B cell (primary cell): ENCODE data around the gene TMEM221. TPM values are rescaled to one million over a fixed set of nuclear protein-coding genes. Genes with fewer than 3 reads are reported as not detected.
A peak's percentile ranks its signal among the peaks of the same experiment; 100 is the strongest.

Experiments
- ATAC-seq: fragments of 200-7000 bp; cut with Tn5 transposase; one replicate; pipeline ENCODE4 v1.10.0; 2021; ENCODE audit warnings: low read depth, mild to moderate bottlenecking, moderate number of reproducible peaks, moderate library complexity
- CTCF ChIA-PET: fragments of 350-600 bp; sonication (Branson Sonifier 250); formaldehyde crosslinking; loops from one replicate; lab custom pipeline; 2021; ENCODE audit warnings: antibody characterized with exemption, inconsistent platforms; lab: Charles Lee
- POLR2A ChIA-PET: fragments of 350-600 bp; sonication (Branson Sonifier 250); formaldehyde crosslinking; loops from one replicate; lab custom pipeline; 2021; ENCODE audit warnings: antibody characterized with exemption; lab: Charles Lee
- DNase-seq: peaks from one replicate; pipeline ENCODE4 v3.0.0; 2013
- H2AFZ ChIP-seq: 2 replicates; pipeline ENCODE4 v1.6.1; 2012; ENCODE audit warnings: mild to moderate bottlenecking, low read depth, low read length; ENCODE audit not compliant: insufficient read depth, poor library complexity, severe bottlenecking
- H3K27ac ChIP-seq, 2 donors: 1 replicate in 1 of 2; 2 replicates in 1 of 2; pipeline ENCODE4 v1.5.1; 2012 to 2013; ENCODE audit warnings: low read length in 2 of 2, mild to moderate bottlenecking in 2 of 2, moderate library complexity in 1 of 2
- H3K27me3 ChIP-seq, 4 experiments: fragments of 200-600 bp in 1 of 4; sonication (generic) in 1 of 4; replicated peaks in 1 of 4; 1 replicate in 2 of 4; 2 replicates in 2 of 4; pipeline versions ENCODE4 v1.6.1 to v1.7.0; 2013 to 2016; ENCODE audit warnings: low read length in 3 of 4, mild to moderate bottlenecking in 2 of 4, mixed read lengths in 1 of 4, moderate library complexity in 1 of 4; ENCODE audit not compliant: insufficient read depth in 4 of 4, control insufficient read depth in 3 of 4; ENCODE audit errors: control extremely low read depth in 1 of 4
- H3K36me3 ChIP-seq, 2 experiments: replicated peaks in 1 of 2; 1 replicate in 1 of 2; 2 replicates in 1 of 2; pipeline versions ENCODE4 v1.6.1 to v1.7.1; 2013; ENCODE audit warnings: low read length in 1 of 2; ENCODE audit not compliant: insufficient read depth in 2 of 2, control insufficient read depth in 1 of 2; ENCODE audit errors: control extremely low read depth in 1 of 2, extremely low read depth in 1 of 2
- H3K4me1 ChIP-seq, 2 donors: fragments of 200-600 bp in 1 of 2; sonication (generic) in 1 of 2; 1 replicate in 1 of 2; 2 replicates in 1 of 2; pipeline versions ENCODE4 v1.5.1 to v1.6.1; 2013 to 2017; ENCODE audit warnings: low read length in 2 of 2; ENCODE audit not compliant: control insufficient read depth in 2 of 2, insufficient read depth in 2 of 2
- H3K4me2 ChIP-seq: replicated peaks from 2 replicates; pipeline ENCODE3; 2012; ENCODE audit warnings: mild to moderate bottlenecking, low read depth, low read length; ENCODE audit not compliant: poor library complexity, severe bottlenecking
- H3K4me3 ChIP-seq, 5 experiments: fragments of 200-600 bp in 1 of 5; sonication (generic) in 1 of 5; 1 replicate in 3 of 5; 2 replicates in 2 of 5; pipeline versions ENCODE4 v1.5.1 to v1.7.0; 2011 to 2016; ENCODE audit warnings: low read length in 4 of 5, mild to moderate bottlenecking in 4 of 5, low read depth in 2 of 5, control low read depth in 1 of 5, moderate library complexity in 1 of 5; ENCODE audit not compliant: insufficient read depth in 1 of 5; ENCODE audit errors: control extremely low read depth in 1 of 5, extremely low read depth in 1 of 5
- H3K79me2 ChIP-seq: fragments of 200-600 bp; sonication (generic); one replicate; pipeline ENCODE4 v1.6.0; 2016; ENCODE audit warnings: low read length; ENCODE audit not compliant: control insufficient read depth, insufficient read depth
- H3K9ac ChIP-seq: fragments of 200-600 bp; sonication (generic); 2 replicates; pipeline ENCODE4 v1.6.1; 2017; ENCODE audit warnings: mild to moderate bottlenecking, low read length, moderate library complexity
- H3K9me3 ChIP-seq, 3 donors: one replicate each; pipeline versions ENCODE4 v1.6.1 to v1.7.1; 2013; ENCODE audit warnings: low read length in 2 of 3; ENCODE audit not compliant: control insufficient read depth in 2 of 3, insufficient read depth in 1 of 3; ENCODE audit errors: control extremely low read depth in 1 of 3
- H4K20me1 ChIP-seq: 2 replicates; pipeline ENCODE4 v1.6.0; 2012; ENCODE audit warnings: mild to moderate bottlenecking, low read length; ENCODE audit not compliant: insufficient read depth, control insufficient read depth, poor library complexity, severe bottlenecking
- H3K27ac Mint-ChIP-seq: one replicate; pipeline ENCODE4 v1.8.0; 2021; ENCODE audit warnings: mixed read lengths
- H3K27me3 Mint-ChIP-seq: one replicate; pipeline ENCODE4 v1.8.0; 2021; ENCODE audit warnings: mixed read lengths
- H3K4me1 Mint-ChIP-seq: one replicate; pipeline ENCODE4 v1.8.0; 2021; ENCODE audit warnings: mixed read lengths
- H3K4me3 Mint-ChIP-seq: one replicate; pipeline ENCODE4 v1.8.0; 2021; ENCODE audit warnings: mixed read lengths
- H3K9me3 Mint-ChIP-seq: one replicate; pipeline ENCODE4 v1.8.0; 2022; ENCODE audit warnings: mixed read lengths; ENCODE audit not compliant: insufficient read depth
- CTCF ChIP-seq: fragments of 200-600 bp; IDR thresholded peaks from one replicate; pipeline ENCODE4 v1.8.0; 2022; ENCODE audit warnings: antibody characterized with exemption, mild to moderate bottlenecking
- EZH2 ChIP-seq: IDR thresholded peaks from 2 replicates; pipeline ENCODE4 v1.6.1; 2012; ENCODE audit warnings: borderline replicate concordance, low read depth, mild to moderate bottlenecking, moderate library complexity, low read length; ENCODE audit not compliant: insufficient read depth, poor library complexity, severe bottlenecking
- WGBS: methylation state at CpG from one replicate; pipeline ENCODE4 v1.1.5; 2013; ENCODE audit warnings: missing lambda C conversion rate; ENCODE audit not compliant: insufficient coverage; 5-methylcytosine and 5-hydroxymethylcytosine counted together
- intact Hi-C: fragments of 100-400 bp; cut with micrococcal nuclease; formaldehyde crosslinking; loops from one replicate; pipeline ENCODE4 v1.10.0; 2022
- polyA plus RNA-seq: library from polyadenylated mRNA; depleted of rRNA; stranded (reverse); fragments of >200 nt; gene quantifications from 2 replicates; pipeline ENCODE4 v1.2.3, GENCODE V29; 2012
- total RNA-seq, 2 donors: library from RNA; stranded (reverse); fragments of 120-200 nt in 1 of 2; gene quantifications; 1 replicate in 1 of 2; 2 replicates in 1 of 2; pipeline versions ENCODE4 v1.2.3 to v1.2.4, GENCODE V29; 2013 to 2022

The TMEM221 gene
- total and polyA plus RNA-seq, 2 donors (not counting 1 experiment from before 2014, with no cell fraction given), result not detected

GRCh38 chr19:17406887-17407196 lies 41.6 kb downstream of the TMEM221 start:
- H3K4me3 ChIP-seq, result peak overlapping the region; percentile 62 to 95 (median 75)
- no peaks in the 10 kb centered on the region for H3K27me3 ChIP-seq
- H3K27ac Mint-ChIP-seq, result peak overlapping the region; percentile 86
- TF ChIP-seq EZH2 (no peak), CTCF (no peak)
- ATAC-seq (no peak), DNase-seq (peak; percentile 21)
- peaks cover 42% of the 10 kb centered on the region for H3K4me1 Mint-ChIP-seq
- no peaks in the 10 kb centered on the region for H3K9me3 ChIP-seq
- H3K79me2 ChIP-seq, result peaks cover 54% of the 10 kb centered on the region
- H3K9me3 Mint-ChIP-seq, result no peaks in the 10 kb centered on the region
- peaks cover 24% of the 10 kb centered on the region for H4K20me1 ChIP-seq
- H3K4me1 ChIP-seq, result peaks cover 26 to 45% of the 10 kb centered on the region in 2 donors
- no peaks in the 10 kb centered on the region for H3K27me3 Mint-ChIP-seq
- POLR2A ChIA-PET, result interaction anchor here (0.6 to 1.7 kb wide), 3 partner anchors 13 to 722 kb away, joined by 5 to 10 read pairs (median 5); partner anchors contain the start of genes DDA1 and MVB12A
- CTCF ChIA-PET, result interaction anchor here (0.9 to 2.5 kb wide), 5 partner anchors 11 to 58 kb away, joined by 3 to 10 read pairs (median 6); partner anchors contain the start of gene MVB12A
- H3K27ac ChIP-seq, result peak overlapping the region; percentile 72 to 86
- H3K36me3 ChIP-seq, result peaks cover 0 to 11% of the 10 kb centered on the region in 2 experiments
- H3K4me2 ChIP-seq, result peak overlapping the region; percentile 98
- intact Hi-C loops, result loop anchor here (10.0 kb wide), 1 partner anchor 148 kb away; the partner anchor contains the start of gene COLGALT1
- peak overlapping the region; percentile 88 for H2AFZ ChIP-seq
- H3K4me3 Mint-ChIP-seq, result peak overlapping the region; percentile 85
- WGBS, result 0% methylated on average over 2 of the region's 2 CpGs
- peak overlapping the region; percentile 93 for H3K9ac ChIP-seq
